Astrocyte of the spinal cord (primary cell): ENCODE measurements around the gene B3GNT3.
A peak's percentile ranks its signal among the peaks of the same experiment; 100 is the strongest.
"Not testable (repeated sequence)": the region's sequence is repeated elsewhere in the genome, so short reads cannot be mapped to it uniquely, and the experiment has no call there.

ENCODE experiments used
- DNase-seq: peaks from one replicate; pipeline ENCODE4 v3.0.0; 2011; ENCODE audit warnings: low read depth, low spot score
- H3K4me3 ChIP-seq: 2 replicates; pipeline ENCODE4 v1.5.1; 2011; ENCODE audit warnings: low read depth, mild to moderate bottlenecking, low read length, moderate library complexity
- CTCF ChIP-seq: IDR thresholded peaks from 2 replicates; pipeline ENCODE4 v1.5.1; 2012; ENCODE audit warnings: low read depth, mild to moderate bottlenecking, low read length, inconsistent platforms
- in situ Hi-C: cut with HindIII; loops from 2 replicates; pipeline ENCODE4 v1.10.0; 2017; ENCODE audit warnings: low sequenced_read_pairs

Gene B3GNT3

GRCh38 chr19:17778251-17778967 is 16.5 kb upstream of the B3GNT3 start:
- peak; percentile 16 for DNase-seq

GRCh38 chr19:17778968-17779929 is 15.7 kb upstream of the B3GNT3 start:
- in situ Hi-C loops: no loop called here
- no peak for TF ChIP-seq CTCF
- no peak for DNase-seq
- H3K4me3 ChIP-seq: no peak overlapping the region

More at GRCh38 chr19:17778251-17778967, 16.5 kb upstream of the B3GNT3 start:
- no peak for TF ChIP-seq CTCF
- H3K4me3 ChIP-seq: no peak overlapping the region
- in situ Hi-C loops: no loop called here

- no peak for DNase-seq
- in situ Hi-C loops: no loop called here
- no peak for TF ChIP-seq CTCF
These were observed 14.2 kb upstream of the B3GNT3 start for GRCh38 chr19:17780781-17781180.

GRCh38 chr19:17783721-17784120 is 11.2 kb upstream of the B3GNT3 start:
- in situ Hi-C loops, H3K4me3 ChIP-seq, DNase-seq: not testable (repeated sequence)

More at GRCh38 chr19:17780781-17781180, 14.2 kb upstream of the B3GNT3 start:
- H3K4me3 ChIP-seq: no peak overlapping the region

- in situ Hi-C loops: no loop called here
- DNase-seq: peak; percentile 50
- no peak overlapping the region for H3K4me3 ChIP-seq
- peak; percentile 82 for TF ChIP-seq CTCF
These were observed 10.5 kb upstream of the B3GNT3 start for GRCh38 chr19:17784201-17785008.

GRCh38 chr19:17787274-17787913 is 7.5 kb upstream of the B3GNT3 start:
- no peak overlapping the region for H3K4me3 ChIP-seq
- DNase-seq: no peak
- in situ Hi-C loops: no loop called here
- TF ChIP-seq CTCF: no peak
